GM23338 (cell line): ENCODE measurements around the gene UAP1. TPM values are rescaled to one million over a fixed set of nuclear protein-coding genes. Genes with fewer than 3 reads are reported as not detected.

Experiments
- polyA plus RNA-seq: library from polyadenylated mRNA; unstranded; fragments of >200 nt; fragmentation: Nextera tagmentation; extraction: Ambion mirVana; gene quantifications from 2 replicates; pipeline ENCODE4 v1.2.1, GENCODE V29; 2016
- small RNA-seq: library from RNA; depleted of rRNA; stranded (forward); fragments of <200 nt; gene quantifications from one replicate; pipeline ENCODE3, GENCODE V24; 2014; ENCODE audit warnings: low replicate concordance
- total RNA-seq: library from RNA; depleted of rRNA; stranded (reverse); fragments of >200 nt; shearing (Covaris generic); gene quantifications from 2 replicates; pipeline ENCODE4 v1.2.3, GENCODE V29; 2014; rRNA removed

The UAP1 gene
- total and polyA plus RNA-seq, 2 experiments from 2014 or later, result 26.7 to 33.3 TPM

Small RNA genes within 50 kb of the gene (small RNA-seq; reads per million reads assigned to genes)
- gene UQCRBP2, result not detected

Other genes starting within 250 kb of the UAP1 start
- not detected in 2 replicates for gene SPATA46, start 184.9 kb upstream of the UAP1 start, total RNA-seq
- gene SPATA46, start 184.9 kb upstream of the UAP1 start, polyA plus RNA-seq, result not detected in 2 replicates
- gene C1orf226, start 180.0 kb upstream of the UAP1 start, total RNA-seq, result 7.9 and 12.5 TPM in 2 replicates
- gene C1orf226, start 180.0 kb upstream of the UAP1 start, polyA plus RNA-seq, result 2.3 and 2.7 TPM in 2 replicates
- gene SH2D1B, start 149.6 kb upstream of the UAP1 start, total RNA-seq, result not detected in 2 replicates
- not detected in 2 replicates for gene SH2D1B, start 149.6 kb upstream of the UAP1 start, polyA plus RNA-seq
- gene UHMK1, start 63.9 kb upstream of the UAP1 start, total RNA-seq, result 28.3 and 30.2 TPM in 2 replicates
- 7.2 and 8.6 TPM in 2 replicates for gene UHMK1, start 63.9 kb upstream of the UAP1 start, polyA plus RNA-seq
- gene DDR2, start 70.7 kb downstream of the UAP1 start, total RNA-seq, result 1.7 and 1.8 TPM in 2 replicates
- gene DDR2, start 70.7 kb downstream of the UAP1 start, polyA plus RNA-seq, result 0.26 and 0.66 TPM in 2 replicates
- gene HSD17B7, start 229.0 kb downstream of the UAP1 start, total RNA-seq, result 30.9 and 42.8 TPM in 2 replicates
- 29.1 and 31.9 TPM in 2 replicates for gene HSD17B7, start 229.0 kb downstream of the UAP1 start, polyA plus RNA-seq